HG03280 (cell line): ENCODE measurements around the gene ITGAE.
A peak's percentile ranks its signal among the peaks of the same experiment; 100 is the strongest.
"Not testable (repeated sequence)": the region's sequence is repeated elsewhere in the genome, so short reads cannot be mapped to it uniquely, and the experiment has no call there.

ENCODE experiments used
- ATAC-seq: cut with Tn5 transposase; IDR thresholded peaks from one replicate; pipeline ENCODE4 v1.9.1; 2021; ENCODE audit warnings: mild to moderate bottlenecking, moderate library complexity; ENCODE audit not compliant: unreplicated experiment

The ITGAE gene, protein sequence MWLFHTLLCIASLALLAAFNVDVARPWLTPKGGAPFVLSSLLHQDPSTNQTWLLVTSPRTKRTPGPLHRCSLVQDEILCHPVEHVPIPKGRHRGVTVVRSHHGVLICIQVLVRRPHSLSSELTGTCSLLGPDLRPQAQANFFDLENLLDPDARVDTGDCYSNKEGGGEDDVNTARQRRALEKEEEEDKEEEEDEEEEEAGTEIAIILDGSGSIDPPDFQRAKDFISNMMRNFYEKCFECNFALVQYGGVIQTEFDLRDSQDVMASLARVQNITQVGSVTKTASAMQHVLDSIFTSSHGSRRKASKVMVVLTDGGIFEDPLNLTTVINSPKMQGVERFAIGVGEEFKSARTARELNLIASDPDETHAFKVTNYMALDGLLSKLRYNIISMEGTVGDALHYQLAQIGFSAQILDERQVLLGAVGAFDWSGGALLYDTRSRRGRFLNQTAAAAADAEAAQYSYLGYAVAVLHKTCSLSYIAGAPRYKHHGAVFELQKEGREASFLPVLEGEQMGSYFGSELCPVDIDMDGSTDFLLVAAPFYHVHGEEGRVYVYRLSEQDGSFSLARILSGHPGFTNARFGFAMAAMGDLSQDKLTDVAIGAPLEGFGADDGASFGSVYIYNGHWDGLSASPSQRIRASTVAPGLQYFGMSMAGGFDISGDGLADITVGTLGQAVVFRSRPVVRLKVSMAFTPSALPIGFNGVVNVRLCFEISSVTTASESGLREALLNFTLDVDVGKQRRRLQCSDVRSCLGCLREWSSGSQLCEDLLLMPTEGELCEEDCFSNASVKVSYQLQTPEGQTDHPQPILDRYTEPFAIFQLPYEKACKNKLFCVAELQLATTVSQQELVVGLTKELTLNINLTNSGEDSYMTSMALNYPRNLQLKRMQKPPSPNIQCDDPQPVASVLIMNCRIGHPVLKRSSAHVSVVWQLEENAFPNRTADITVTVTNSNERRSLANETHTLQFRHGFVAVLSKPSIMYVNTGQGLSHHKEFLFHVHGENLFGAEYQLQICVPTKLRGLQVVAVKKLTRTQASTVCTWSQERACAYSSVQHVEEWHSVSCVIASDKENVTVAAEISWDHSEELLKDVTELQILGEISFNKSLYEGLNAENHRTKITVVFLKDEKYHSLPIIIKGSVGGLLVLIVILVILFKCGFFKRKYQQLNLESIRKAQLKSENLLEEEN

DNA sequence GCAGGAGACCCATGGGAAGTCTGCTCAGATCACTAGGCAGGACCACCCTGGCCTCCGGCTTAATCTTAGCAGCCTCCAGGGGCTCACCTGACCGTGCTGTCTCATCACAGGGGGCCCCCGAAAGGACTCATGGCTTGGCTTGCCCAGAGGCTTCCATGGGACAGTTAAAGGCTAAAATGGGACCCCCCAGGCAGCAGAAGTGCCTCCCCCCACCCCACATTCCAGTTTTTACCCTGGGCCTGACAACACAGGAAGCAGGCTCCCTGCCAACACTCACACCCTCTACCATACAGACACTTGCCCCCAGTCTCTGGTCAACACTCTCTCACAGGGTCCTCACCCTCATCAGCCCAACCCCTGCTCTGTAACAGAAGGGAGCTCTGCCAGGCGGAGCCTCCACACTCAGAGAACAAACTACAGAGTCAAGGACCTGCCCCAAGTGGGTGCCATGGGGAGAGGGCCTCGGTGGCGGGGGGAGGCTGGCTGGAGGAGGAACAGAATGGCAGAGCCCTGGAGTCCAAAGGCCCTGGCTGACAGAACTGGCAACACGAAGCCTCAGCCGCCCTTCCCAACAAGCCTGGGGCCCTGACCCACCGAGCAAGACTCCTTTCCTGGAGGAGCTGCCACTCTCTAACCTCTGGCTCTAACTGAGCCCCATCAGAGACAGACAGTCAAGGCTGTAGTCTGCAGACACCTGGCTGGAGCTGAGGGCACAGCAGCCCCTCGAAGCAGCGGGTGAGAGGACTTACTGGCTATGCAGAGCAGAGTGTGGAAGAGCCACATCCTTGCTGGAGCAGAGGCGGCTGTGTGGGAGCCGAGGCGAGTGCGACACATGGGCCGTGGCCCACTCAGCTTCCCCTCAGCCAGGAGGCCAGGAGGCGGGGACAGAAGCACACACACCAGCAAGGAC lies at the start of gene ITGAE:
ITGAE (minus strand) TSS at position 827 of the 910 bp plus-strand sequence; CDS start at position 783, 44 bp downstream.
- ATAC-seq, result no peak

DNA sequence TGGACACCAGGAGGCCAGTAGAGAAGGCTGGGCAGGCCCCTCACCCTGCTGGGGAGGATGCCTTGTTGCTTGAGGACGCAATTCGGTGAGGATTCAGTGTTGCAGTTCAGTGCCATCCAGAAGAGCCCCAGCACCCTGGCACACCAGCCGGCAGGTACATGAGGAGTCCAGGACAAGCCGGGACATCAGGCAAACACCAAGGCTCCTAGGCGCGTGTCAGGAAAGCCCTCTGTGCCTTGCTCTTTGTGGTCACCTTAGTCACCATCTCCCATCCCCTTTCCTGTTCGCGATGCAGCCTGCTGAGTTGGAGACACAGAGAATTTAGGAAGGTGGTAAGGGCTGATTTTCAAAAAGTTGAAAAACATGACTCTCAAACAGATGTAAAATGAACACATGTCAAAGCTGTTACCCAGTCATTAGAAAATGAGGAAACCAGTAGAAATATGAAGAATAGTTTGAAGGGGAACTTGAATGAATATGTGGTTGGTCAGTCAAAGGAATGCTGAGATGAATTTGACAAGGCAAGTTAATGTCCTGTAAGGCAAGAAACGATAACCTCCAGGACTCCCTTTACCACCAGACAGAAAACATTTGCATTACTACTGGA lies 47.3 kb upstream of the ITGAE start:
- ATAC-seq, result no peak

DNA sequence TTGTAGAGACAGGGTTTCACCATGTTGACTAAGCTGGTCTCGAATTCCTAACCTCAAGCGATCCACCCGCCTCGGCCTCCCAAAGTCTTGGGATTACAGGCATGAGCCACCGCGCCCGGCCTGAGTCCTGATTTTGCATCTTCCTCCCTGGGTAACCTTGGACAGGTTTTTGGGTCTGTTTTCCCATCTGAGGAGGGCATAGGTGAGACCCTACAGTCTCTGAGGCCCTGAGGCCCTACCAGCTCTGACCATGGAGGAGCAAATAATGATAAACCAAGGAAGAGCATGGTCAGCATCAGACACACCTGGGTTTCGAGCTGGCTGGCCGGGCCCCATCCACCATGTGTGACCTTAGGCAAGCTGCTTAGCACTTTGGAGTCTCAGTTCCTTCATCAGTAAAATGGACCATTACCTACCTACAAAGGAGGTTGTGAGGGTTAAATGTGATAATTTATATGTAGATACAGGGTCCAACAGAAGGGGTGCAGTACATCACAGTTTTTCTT lies 46.2 kb upstream of the ITGAE start:
- ATAC-seq, result no peak

DNA sequence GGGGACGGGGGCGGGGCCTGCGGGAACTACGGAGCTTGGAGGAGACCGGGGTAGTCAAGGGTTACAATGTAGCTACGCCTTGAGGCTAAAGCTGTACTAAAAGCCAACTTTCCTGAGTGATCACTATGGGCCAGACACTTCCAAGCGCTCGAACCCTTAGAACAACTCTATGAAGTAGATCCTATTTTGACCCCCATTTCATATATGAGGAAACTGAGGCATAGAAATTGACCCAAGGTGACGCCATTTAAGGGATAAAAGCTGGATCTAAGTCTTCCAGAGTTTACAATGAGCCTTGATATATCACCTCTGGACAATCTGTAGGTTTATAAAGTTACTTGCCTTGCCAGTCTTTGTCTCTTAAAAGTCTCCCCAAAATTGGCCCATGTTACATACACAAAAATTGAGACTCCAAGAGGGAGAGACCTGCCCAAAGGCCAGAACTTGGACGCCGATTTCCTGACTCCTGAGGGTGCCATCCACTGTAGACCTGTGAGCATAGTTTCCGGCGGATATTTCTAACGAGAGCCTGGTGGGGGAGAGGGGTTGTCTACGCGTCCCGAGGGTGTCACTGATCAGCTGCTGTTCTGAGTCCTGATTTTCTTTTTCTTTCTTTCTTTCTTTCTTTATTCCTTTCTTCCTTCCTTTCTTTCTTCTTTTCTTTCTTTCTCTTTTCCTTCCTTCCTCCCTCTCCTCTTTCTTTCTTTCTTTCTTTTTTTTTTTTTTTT lies 45.6 kb upstream of the ITGAE start:
- ATAC-seq, result no peak

DNA sequence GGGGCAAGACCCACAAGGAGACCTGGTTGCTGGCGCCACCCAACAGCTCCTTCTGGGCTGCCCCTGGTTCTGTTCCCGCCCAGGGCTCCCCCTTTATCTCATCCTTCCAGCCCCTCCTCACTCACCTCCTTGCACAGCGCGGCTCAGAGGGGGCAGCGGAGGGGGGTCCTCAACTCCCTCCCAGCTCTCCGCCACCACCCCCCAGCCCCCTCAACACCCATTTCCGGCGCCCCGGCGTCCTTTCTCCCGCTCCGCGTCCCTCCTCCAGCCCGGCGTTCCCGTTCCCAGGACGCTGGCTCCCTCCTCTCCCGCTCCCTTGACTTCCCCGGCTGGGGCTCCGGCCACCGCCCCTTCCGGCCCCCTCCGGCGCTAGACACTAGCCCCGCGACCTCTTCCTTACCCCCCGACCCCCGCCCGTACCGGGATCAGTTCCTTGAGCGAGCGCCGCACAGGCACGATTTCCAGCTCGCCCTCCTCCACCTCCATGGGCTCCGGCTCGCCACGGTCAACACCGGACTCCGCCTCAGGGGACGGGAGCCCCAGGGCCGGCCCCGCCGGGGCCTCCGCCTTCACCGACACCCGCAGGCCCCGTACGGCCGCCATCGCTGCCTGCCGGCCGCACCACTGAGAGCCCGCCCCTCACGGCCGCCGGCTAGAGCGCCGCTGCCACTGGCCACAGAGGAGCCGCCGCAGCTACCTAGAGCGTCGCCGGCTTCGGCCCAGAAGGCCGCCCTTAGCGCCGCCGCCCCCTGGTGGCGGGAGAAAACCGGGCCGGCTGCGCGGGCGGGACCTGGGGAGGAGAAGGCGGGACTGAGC lies 44.8 kb upstream of the ITGAE start, which contains the start of gene NCBP3:
NCBP3 (minus strand) TSS at position 626 of the 816 bp plus-strand sequence; CDS start at position 603, 23 bp downstream.
- peak; percentile 97 for ATAC-seq

DNA sequence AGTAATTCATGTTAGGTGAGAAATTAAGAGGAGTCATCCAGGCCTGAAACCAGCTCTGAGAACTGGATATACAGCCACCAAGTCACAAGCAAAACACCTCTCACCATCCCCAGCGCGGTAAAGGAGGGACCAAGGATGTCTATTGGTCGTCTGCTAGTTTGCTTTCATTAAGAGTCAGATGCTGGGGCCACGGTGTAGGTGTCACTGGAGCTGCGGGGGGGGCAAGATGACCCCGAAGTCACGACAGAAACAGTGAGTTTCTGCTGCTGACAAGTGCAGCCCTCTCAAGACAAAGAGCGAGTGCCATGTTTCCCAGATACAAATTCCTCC lies 44.3 kb upstream of the ITGAE start:
- peak; percentile 11 for ATAC-seq

DNA sequence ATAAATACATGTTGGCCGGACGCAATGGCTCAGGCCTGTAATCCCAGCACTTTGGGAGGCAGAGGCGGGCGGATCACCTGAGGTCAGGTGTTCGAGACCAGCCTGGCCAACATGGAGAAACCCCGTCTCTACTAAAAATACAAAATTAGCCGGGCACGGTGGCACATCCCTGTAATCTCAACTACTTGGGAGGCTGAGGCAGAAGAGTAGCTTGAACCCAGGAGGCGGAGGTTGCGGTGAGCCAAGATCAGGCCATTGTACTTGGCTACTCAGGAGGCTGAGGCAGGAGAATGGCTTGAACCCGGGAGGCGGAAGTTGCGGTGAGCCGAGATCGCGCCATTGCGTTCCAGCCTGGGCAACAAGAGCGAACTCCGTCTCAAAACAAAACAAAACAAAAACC lies 43.6 kb upstream of the ITGAE start:
- not testable (repeated sequence) for ATAC-seq

DNA sequence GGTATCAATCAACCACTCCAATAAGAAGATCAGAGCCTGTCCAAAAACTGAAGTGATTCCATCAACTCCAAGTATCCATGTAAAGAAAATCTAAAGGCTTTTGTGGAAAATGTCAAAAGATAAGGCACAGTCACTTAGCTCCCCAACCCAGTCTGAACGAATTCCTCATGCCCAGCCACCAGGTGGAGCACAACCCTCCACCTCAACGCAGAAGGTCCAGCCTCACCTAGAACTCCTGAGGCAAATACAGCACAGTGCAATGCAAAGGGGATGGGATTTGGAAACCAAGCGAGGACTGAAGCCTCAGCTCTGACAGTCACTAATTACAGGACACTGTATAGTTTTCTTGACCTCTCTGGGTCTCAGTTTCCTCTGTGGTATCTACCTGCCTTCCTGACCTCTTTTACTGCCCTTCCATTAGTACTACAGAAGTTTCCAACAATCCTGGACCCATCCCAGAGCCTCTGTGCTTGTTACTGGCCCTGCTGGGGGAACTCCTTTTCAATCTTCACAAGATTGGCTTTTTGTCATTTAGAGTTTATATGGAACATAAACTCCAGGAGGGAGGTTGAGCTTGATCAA lies 43.0 kb upstream of the ITGAE start:
- ATAC-seq, result no peak

DNA sequence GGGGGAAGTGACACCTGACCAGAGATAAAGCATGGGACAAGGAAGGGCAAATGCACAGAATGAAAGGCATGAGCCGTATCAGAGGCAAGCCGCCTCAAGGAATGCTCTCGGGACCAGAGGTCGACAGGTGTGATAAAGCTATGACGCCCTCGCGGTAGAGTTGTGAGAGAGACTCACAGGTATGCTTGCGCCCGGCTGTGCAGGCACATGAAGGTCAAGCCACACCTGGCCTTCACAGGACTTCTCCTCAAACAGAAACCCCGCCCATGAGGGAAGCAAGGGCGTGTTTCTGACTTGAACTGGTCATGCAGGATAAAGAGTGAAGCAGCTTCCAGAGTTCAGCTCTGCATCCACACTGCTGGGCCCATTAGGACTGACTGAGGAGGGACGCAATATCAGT lies 37.2 kb upstream of the ITGAE start:
- no peak for ATAC-seq

DNA sequence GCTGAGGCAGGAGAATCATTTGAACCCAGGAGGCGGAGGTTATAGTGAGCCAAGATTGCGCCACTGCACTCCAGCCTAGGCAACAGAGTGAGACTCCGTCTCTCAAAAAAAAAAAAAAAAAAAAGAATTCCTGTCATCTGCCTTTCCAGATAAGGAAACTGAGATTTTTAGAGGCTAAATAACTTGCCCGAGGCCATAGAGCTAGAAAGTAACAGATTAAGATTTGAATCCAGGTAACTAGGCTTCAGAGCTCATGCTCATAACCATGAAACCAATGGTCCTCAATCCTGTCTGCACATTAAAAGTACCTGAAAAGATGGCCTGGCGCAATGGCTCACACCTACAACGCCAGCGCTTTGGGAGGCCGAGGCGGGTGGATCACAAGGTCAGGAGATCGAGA lies 35.6 kb upstream of the ITGAE start:
- no peak for ATAC-seq

DNA sequence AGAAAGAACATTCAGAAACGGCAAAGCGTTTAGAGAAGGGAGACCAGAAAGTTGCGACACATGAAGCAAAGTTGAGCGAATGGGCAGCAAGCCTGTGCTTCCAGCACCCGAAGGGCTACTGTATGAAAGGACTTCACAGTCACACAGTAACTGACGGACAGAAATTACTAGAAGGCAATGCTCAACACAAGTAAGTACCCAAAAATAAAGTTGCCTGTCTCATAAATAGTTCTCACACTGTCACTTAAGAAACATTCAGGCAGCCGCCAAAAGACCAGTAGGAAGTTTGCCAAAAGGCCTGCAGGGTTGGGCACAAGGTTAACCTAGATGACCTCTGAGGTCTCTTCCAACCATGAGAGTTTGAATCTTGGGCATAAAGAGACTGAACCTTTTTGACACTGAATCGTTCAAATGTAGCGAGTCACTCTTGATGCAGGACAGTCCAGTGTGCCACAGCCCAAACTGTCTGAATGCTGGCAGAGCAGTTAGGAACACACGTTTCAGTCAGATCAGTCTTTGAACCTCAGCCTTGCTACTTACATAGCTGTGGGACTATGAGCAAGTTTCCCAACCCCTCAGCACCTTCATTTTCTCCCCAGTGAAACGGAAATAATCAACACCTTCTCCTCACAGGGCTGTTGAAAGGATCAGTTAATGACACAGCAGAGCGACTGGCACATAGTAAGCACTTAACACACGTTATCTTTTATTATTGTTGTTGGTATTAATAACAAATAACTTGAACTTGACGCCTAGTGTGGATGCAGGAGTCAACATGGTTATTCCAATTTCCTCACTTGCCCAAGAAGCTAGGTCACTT lies 34.6 kb upstream of the ITGAE start:
- ATAC-seq, result no peak

DNA sequence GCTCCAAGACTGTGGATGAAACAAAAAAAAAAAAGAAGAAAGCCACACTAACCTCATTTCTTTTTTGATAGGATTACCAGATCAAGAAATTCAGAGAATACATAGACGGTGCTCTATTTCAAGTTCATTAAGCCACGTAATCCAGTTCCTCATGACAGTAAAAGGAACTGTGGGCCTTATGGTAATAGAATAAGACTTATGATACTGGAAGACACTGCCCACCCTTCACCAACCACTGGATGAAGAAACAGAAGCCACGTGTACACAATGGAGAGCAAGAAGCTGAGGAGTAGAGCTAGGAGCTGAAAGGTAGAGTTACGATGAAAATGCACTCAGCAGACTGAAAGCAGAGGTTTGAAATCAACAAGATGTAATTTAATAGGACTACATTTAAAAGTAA lies 33.8 kb upstream of the ITGAE start:
- no peak for ATAC-seq

DNA sequence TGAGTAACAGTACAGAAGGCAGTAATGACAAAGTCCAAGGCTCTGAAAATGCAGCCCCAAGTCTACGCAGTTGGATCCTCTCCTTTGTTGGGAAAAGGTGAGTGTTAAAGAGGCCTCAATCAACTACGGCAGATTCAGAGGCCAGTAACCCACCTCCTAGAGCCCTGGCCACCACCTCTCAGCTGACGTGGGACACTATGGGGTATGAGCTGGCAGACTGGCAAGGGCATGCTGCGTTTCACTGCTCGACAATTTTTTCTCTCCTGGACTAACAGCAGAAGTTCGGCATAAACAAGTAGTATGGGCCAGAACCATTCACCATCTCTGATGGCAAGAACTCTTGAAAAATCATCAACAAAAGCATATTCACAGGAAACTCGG lies 27.9 kb upstream of the ITGAE start:
- no peak for ATAC-seq

DNA sequence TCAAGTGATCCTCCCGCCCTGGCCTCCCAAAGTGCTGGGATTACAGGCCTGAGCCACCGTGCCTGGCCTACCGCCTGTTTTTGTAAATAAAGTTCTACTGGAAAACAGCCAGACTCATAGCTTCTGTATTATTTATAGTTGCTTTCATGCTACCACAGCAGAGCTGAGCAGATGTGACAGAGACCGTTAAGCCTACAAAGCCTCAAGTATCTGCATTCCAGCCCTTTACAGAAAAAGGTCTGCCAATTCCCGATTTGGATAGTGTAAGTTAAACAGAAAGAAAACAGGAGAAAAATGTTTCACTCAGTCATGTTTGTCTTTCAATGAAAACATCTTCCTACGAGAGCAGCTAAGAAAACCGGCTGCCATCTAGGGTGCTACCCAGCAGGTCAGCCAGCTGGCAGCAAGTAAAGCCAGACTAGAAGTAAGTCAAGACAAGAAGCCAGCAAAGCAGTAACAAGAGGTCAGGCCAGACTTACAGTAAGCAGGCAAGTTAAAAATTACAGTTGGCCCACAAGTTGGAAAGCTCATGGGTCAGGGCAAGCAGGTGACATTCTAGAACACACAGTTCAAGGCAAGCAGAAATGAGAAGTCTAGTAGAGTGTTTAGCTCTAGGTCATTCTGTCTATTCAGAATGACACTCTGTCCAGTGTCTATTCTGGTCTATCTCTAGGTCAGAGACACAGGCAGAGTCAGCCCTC lies 27.3 kb upstream of the ITGAE start:
- no peak for ATAC-seq

DNA sequence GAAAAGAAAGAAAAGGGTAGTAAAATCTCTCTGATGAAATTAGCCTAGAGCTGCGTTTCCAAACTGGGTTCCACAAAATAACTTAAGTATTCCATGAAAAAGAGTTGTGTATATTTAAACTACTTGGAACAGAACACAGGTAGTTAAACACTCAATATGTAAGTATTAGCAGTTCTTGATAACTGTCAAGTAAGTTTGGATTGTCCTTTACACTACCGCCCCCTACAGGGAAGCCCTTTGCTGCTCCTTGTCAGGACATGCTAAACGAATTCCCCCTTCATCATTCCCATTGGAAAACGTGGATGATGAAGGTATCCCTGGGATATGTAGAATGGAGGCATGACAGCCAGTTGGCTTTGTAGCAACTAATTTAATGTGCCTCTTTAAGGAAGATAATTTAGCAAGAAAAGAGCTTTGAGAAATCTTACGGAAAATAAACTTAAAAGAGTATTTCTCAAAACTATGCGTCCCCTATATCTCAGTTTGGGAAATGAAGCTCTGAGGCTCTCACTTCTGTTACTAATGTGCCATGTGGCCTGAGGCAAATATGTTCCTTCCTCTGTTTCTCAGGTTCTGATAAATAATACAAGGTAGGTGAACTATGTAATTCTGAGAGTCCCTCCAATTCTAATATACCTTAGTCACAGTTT lies 26.3 kb upstream of the ITGAE start:
- no peak for ATAC-seq

DNA sequence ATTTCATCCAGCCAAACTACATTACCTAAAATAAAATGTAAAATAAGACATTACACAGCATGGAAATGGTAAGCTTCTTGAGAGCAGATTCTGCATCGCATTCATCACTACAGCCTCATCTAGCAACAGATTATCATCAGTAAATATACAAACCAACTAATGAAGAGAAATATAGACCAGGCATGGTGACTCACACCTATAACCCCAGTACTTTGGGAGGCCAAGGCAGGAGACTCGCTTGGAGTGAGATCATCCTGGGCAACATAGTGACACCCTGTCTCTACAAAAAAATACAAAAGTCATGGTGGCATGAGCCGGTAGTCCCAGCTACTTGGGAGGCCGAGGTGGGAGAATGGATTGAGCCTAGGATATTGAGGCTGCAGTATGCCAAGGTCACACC lies 25.2 kb upstream of the ITGAE start:
- ATAC-seq, result no peak
